ENCODE data around the gene NUDT4.

Gene NUDT4

DNA sequence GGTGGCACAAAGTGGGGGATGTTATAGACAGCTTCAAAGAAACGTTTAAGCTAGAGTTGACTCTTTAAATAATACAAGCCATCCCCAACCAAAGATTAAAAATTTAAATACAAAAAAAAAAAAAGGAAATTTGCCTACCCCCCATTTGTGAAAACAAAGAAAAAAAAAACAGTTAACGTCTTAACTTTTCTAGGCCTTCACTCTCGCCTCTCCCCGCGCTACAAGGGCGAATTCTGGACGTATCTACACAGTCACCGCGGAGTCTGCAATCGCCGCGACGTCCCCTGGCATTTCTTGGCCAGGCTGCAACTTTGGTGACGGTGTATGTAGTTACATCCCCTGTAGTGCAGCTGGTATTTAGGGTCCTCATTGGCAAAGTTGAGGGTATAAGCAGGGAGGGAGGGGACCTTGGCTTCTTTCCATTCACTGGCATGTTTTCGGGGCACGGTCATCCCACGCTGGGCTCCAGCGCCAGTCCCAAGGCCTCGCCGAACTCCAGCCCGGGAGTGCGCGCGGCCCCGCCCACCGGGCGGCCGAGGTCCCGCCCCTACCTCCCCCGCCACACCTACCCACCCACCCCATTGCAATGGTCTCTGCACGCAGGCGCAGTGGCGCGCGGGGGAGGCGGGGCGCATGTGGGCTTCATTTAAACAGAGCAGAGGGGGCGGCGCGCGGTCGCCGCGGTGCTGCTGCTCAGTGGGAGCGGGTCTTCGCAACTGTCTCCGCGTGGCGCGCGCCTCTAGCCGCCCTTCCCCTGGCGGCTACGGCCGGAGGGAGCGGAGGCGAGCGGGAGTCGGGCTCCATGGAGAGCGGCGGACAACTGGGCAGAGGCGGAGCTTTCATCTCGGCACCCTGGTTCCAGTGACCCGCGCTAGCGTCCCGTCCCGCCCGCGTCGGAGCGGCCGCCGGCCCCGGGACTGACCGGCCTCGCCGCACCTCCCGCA is at the start of gene NUDT4:
NUDT4 (plus strand) TSS at position 674 of the 944 bp plus-strand sequence. CDS start 398 bp downstream, outside the sequence.
- peak; percentile 95 for DNase-seq

DNA sequence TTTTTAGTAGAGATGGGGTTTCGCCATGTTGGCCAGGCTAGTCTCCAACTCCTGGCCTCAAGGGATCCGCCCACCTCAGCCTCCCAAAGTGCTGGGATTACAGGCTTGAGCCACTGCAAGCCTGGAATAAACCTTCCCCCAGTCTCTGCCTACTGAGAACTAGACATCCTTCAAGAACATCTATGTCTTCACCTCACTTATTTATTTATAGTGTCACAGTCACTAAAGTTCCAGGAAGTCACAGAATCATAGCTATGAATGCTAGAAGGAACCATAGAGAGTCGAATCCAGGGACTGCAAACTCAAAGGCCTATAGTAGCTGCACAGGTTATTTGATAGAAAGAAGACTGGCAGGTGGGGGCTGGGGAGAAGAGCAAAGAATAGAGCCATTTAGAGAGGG is 44.7 kb upstream of the NUDT4 start:
- DNase-seq = no peak

GRCh38 chr12:93333828-93334227 is 43.9 kb upstream of the NUDT4 start:
- DNase-seq = no peak

- no peak for DNase-seq
Measured at GRCh38 chr12:93335603-93336162, 42.0 kb upstream of the NUDT4 start.

DNA sequence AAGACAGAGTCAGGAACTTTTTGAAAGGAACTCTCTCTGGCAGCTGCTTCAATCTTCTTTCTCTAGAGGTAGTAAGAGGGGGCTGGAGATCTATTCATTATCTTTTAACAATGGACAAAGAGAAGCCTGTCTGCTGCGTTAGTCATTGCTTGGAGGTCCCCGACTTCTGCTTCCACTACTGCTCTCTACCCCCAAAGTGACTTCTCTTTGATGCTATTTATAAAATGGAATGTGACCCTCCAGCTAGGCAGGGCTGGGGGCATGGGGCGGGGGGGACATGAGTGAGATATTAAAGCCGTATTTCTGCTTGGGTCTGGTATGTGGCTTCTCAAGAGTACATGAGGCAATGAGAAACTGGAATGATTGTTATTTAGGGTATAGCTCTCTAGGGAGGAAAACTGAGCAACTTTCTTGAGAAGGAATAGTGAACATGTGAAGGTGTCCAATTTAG is 41.4 kb upstream of the NUDT4 start:
- no peak for DNase-seq

GRCh38 chr12:93338598-93338997 is 39.1 kb upstream of the NUDT4 start:
- DNase-seq = no peak

DNA sequence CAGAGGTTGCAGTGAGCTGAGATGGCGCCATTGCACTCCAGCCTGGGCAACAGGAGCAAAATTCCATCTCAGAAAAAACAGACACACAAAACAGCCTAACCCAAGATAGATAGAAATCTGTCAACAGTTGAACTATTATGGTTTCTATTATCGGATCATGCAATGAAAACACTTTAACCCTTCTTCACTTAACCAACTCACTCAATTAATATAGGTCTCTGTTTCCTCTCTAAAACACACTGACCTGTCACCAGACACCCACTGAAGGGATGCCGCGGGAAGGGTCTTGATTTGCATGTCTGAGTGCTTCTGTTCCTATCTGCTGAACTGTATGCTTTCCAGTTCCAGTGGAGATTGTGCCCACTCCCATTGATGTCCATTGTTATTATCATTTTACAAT is 38.0 kb upstream of the NUDT4 start:
- DNase-seq = no peak

- no peak for DNase-seq
Measured at GRCh38 chr12:93341409-93342049, 36.2 kb upstream of the NUDT4 start.

DNA sequence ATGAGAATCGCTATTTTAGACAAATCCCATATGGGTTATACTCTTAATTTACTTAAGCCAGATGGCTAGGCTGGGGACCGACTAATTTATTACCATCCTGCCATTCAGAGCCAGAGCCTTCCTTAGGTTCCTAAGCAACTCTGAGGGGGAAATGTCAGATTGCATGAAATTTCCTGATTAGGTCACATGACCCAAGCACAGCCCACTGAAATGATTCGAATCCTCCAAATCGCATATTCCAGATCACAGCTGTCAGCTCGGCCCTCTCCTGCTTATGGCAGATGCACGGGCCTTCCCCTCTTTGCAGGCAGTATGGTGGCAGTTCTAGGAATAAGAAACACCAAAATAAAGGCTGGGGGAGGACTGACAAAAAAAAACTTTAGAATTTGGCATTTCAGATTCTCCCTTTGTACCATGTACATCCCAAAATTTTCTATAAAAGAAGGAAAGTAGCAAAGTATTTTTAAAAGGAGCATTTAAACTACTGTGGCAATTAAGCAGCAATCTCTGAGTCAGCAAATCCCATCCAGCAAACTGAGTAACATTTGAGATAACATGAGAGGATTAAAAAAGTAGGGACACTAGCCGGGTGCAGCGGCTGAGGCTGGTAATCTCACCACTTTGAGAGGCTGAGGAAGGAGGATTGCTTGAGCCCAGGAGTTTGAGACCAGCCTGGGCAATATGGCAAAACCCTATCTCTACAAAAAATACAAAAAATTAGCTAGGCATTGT is 30.5 kb upstream of the NUDT4 start:
- no peak for DNase-seq

DNA sequence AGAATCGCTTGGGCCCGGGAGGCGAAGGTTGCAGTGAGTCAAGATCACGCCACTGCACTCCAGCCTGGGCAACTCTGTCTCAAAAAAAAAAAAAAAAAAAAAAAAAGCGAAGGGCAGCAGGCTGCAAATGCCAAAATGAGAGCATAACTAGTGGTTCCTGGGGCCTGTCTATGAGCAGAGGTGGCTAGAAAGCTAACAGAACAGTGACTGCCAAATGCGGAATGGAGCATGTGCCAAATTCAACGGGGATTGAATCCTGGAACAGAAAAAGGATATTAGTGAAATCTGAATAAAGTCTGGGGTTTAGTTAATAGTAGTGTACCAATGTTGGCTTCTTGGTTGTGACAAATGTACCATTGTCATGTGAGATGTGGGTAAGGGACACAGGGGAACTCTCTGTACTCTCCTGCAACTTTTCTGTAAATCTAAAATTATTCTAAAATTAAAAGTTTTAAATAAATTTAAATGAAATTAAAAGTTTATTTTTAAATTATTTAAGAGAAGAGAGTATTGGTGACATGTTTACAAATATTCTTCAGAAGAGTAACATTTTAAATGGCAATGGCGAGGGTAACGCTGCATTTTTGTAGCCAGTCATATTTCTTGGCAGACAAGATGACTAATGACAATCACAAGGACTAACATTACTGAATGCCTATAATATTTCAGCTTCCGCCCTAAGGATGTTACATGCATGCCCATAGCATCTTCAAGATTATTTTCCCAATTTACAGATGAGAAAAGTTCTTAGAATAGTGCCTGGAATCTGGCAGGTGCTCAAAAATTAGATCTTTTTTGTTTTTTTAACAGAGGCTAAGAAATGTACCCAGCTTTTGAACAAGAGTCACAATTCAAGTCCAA is 28.9 kb upstream of the NUDT4 start:
- no peak for DNase-seq

- no peak for DNase-seq
Measured at GRCh38 chr12:93351726-93352125, 26.0 kb upstream of the NUDT4 start.

GRCh38 chr12:93352321-93352720 is 25.4 kb upstream of the NUDT4 start:
- no peak for DNase-seq

GRCh38 chr12:93356214-93356613 is 21.5 kb upstream of the NUDT4 start:
- no peak for DNase-seq

GRCh38 chr12:93358058-93358457 is 19.7 kb upstream of the NUDT4 start:
- DNase-seq = no peak

- no peak for DNase-seq
Measured at GRCh38 chr12:93358821-93359220, 18.9 kb upstream of the NUDT4 start.

DNA sequence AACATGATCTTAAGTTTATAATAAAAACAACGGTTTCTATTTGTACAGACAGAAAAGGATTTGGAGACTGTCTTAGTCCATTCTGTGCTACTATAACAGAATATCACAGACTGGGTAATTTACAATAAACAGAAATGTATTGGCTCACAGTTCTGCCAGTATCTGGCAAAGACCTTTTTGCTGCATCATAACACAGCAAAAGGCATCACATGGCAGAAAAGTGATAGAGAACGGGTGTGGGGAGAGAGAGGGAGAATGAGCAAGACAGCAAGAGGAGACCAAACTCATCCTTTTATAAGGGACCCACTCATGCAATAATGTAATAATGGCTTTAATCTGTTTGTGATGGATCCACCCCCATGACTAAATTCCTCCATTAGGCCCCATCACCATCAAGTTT is 17.0 kb upstream of the NUDT4 start:
- no peak for DNase-seq

GRCh38 chr12:93361151-93361919 is 16.4 kb upstream of the NUDT4 start:
- DNase-seq = no peak

- no peak for DNase-seq
Measured at GRCh38 chr12:93363841-93364297, 13.9 kb upstream of the NUDT4 start.

GRCh38 chr12:93365616-93366405 is 11.9 kb upstream of the NUDT4 start:
- no peak for DNase-seq

DNA sequence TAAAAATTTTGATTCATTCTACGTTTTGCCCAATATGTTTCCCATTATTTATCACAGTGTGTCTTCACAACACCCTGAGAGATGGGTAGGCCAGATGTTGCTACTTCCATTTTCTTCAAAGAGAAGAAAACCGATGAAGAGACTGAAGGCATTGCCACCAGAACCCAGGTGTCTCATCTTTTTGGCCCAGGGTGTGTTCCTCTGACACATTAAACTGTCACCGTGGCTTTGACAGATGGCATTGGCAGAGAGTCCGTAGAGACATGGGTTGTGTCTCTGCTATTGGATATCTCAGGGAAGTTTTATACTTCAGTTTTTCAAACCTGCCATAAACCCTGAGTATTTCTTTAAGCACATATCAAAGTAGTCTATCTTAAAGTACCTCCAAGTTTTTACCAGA is 11.3 kb upstream of the NUDT4 start:
- DNase-seq = no peak

Data from CD4-positive, alpha-beta T cell treated with Interferon gamma for 1 hour (primary cell).